ENCODE results near the gene CABP7.

The CABP7 gene

GRCh38 chr22:29769723-29770321 is 50.0 kb downstream of the CABP7 start:
- DNase-seq (ENCODE audit: low read depth in 1 of 2, low spot score in 1 of 2) = no peak

- DNase-seq (ENCODE audit: low read depth in 1 of 2, low spot score in 1 of 2) = no peak
Measured at GRCh38 chr22:29772170-29772641, 52.4 kb downstream of the CABP7 start.

- no peak for DNase-seq (ENCODE audit: low read depth in 1 of 2, low spot score in 1 of 2)
Measured at GRCh38 chr22:29773233-29773632, 53.4 kb downstream of the CABP7 start.

- no peak for DNase-seq (ENCODE audit: low read depth in 1 of 2, low spot score in 1 of 2)
Measured at GRCh38 chr22:29780220-29780619, 60.4 kb downstream of the CABP7 start.

GRCh38 chr22:29780748-29781676 is 61.2 kb downstream of the CABP7 start:
- no peak for DNase-seq (ENCODE audit: low read depth in 1 of 2, low spot score in 1 of 2)
